ENCODE data around the gene BBS1.
"Not testable (repeated sequence)": the region's sequence is repeated elsewhere in the genome, so short reads cannot be mapped to it uniquely, and the experiment has no call there.

BBS1 gene

GRCh38 chr11:66579017-66579606, 68.7 kb downstream of the BBS1 start:
- no peak overlapping the region for H3K4me3 ChIP-seq (ENCODE audit: low read length)
- peak; percentile 74 for DNase-seq (ENCODE audit: low read depth)
- TF ChIP-seq, protein P1, sequence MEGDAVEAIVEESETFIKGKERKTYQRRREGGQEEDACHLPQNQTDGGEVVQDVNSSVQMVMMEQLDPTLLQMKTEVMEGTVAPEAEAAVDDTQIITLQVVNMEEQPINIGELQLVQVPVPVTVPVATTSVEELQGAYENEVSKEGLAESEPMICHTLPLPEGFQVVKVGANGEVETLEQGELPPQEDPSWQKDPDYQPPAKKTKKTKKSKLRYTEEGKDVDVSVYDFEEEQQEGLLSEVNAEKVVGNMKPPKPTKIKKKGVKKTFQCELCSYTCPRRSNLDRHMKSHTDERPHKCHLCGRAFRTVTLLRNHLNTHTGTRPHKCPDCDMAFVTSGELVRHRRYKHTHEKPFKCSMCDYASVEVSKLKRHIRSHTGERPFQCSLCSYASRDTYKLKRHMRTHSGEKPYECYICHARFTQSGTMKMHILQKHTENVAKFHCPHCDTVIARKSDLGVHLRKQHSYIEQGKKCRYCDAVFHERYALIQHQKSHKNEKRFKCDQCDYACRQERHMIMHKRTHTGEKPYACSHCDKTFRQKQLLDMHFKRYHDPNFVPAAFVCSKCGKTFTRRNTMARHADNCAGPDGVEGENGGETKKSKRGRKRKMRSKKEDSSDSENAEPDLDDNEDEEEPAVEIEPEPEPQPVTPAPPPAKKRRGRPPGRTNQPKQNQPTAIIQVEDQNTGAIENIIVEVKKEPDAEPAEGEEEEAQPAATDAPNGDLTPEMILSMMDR (IDR thresholded peaks at IDR 0.05; ENCODE audit: insufficient read depth, low read depth, low read length, missing control alignments), result peak; percentile 76

DNA sequence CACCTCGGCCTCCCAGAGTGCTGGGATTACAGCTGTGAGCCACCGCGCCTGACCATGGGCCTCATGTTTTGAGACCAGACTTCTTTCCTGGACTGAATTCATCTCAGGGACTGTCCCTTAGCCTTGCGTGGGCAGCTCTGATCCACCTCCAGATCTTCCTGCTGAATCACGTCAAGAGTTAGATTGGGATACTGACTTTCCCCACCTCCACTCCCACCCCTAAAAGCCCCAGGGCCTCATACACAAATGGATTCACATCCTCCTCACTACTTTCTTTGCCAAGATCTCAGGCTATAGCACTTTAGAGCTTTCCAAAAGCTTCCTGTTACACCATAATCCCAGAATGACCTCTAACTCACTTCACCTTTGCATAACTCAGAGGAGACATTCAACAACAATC, 70.4 kb downstream of the BBS1 start:
- TF ChIP-seq, protein P1 (IDR thresholded peaks at IDR 0.05; ENCODE audit: insufficient read depth, low read depth, low read length, missing control alignments), result no peak
- peak; percentile 9 for DNase-seq (ENCODE audit: low read depth)
- no peak overlapping the region for H3K4me3 ChIP-seq (ENCODE audit: low read length)

DNA sequence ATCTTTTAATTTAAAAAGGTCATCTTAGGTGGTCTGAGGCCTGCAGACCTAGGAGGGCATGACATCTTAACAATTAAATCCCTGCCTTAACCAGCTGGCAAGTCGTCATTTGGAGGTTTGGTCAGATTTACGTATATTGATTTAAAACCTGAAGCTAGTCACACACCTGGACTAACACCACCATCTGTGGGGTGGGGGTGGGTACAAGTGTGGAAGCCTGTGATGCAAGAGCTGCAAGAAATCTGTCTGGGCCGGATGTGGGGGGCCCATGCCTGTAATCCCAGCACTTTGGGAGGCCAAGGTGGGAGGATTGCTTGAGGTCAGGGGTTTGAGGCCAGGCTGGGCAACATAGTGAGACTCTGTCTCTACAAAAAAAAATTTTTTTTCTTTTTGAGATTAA, 70.8 kb downstream of the BBS1 start:
- DNase-seq (ENCODE audit: low read depth), result no peak
- no peak overlapping the region for H3K4me3 ChIP-seq (ENCODE audit: low read length)
- TF ChIP-seq, protein P1 (IDR thresholded peaks at IDR 0.05; ENCODE audit: insufficient read depth, low read depth, low read length, missing control alignments), result no peak

GRCh38 chr11:66582565-66583147, 72.2 kb downstream of the BBS1 start:
- not testable (repeated sequence) for H3K4me3 ChIP-seq (ENCODE audit: low read length); DNase-seq (ENCODE audit: low read depth)
